ENCODE results near the gene NCL.
"Not testable (repeated sequence)": the region's sequence is repeated elsewhere in the genome, so short reads cannot be mapped to it uniquely, and the experiment has no call there.

The NCL gene

GRCh38 chr2:231429901-231430300, 34.4 kb downstream of the NCL start:
- DNase-seq = no peak

GRCh38 chr2:231429152-231429551, 35.1 kb downstream of the NCL start:
- no peak for DNase-seq

GRCh38 chr2:231427116-231427515, 37.2 kb downstream of the NCL start:
- DNase-seq = no peak

- DNase-seq = no peak
Observed at GRCh38 chr2:231425811-231426703, 38.2 kb downstream of the NCL start.

- DNase-seq = no peak
Observed at GRCh38 chr2:231425291-231425810, 38.9 kb downstream of the NCL start.

- DNase-seq = no peak
Observed at GRCh38 chr2:231423176-231423575, 41.1 kb downstream of the NCL start.

- DNase-seq = no peak
Observed at GRCh38 chr2:231422056-231422455, 42.2 kb downstream of the NCL start.

GRCh38 chr2:231421051-231421580, 43.2 kb downstream of the NCL start:
- no peak for DNase-seq

GRCh38 chr2:231418820-231419640, 45.3 kb downstream of the NCL start:
- no peak for DNase-seq

- DNase-seq = no peak
Observed at GRCh38 chr2:231415029-231415428, 49.3 kb downstream of the NCL start.

GRCh38 chr2:231413921-231414476, 50.3 kb downstream of the NCL start:
- DNase-seq = no peak

- no peak for DNase-seq
Observed at GRCh38 chr2:231413456-231413855, 50.8 kb downstream of the NCL start.

- no peak for DNase-seq
Observed at GRCh38 chr2:231412618-231412963, 51.7 kb downstream of the NCL start.

GRCh38 chr2:231411831-231412617, 52.3 kb downstream of the NCL start:
- no peak for DNase-seq

- DNase-seq = no peak
Observed at GRCh38 chr2:231411237-231411636, 53.0 kb downstream of the NCL start.

- DNase-seq = no peak
Observed at GRCh38 chr2:231410293-231411004, 53.8 kb downstream of the NCL start.

GRCh38 chr2:231409776-231410175, 54.5 kb downstream of the NCL start:
- DNase-seq = no peak

GRCh38 chr2:231408304-231408703, 56.0 kb downstream of the NCL start:
- not testable (repeated sequence) for DNase-seq

GRCh38 chr2:231407686-231408085, 56.6 kb downstream of the NCL start:
- DNase-seq = not testable (repeated sequence)

- not testable (repeated sequence) for DNase-seq
Observed at GRCh38 chr2:231405601-231406367, 58.5 kb downstream of the NCL start.

- DNase-seq = not testable (repeated sequence)
Observed at GRCh38 chr2:231404183-231404578, 60.1 kb downstream of the NCL start.

All from NCI-H187 treated with DMSO at 0.1 percent for 48 hours (cell line).